CD4-positive, alpha-beta T cell treated with Interleukin-1 beta for 1 hour (primary cell): Measurements from ENCODE around the gene C1orf146.
A peak's percentile ranks its signal among the peaks of the same experiment; 100 is the strongest.
"Not testable (repeated sequence)": the region's sequence is repeated elsewhere in the genome, so short reads cannot be mapped to it uniquely, and the experiment has no call there.

Experiments used
- DNase-seq, 2 donors: peaks; one replicate each; pipeline ENCODE4 v3.0.0-alpha.2; 2020 to 2022

Gene C1orf146

GRCh38 chr1:92217721-92218120 is at the start of gene C1orf146:
C1orf146 (plus strand) TSS chr1:92217915; CDS start chr1:92231421, 13,506 bp downstream.
- DNase-seq: no peak

GRCh38 chr1:92168657-92169056 is 49.1 kb upstream of the C1orf146 start:
- DNase-seq: no peak

GRCh38 chr1:92169214-92170005 is 48.3 kb upstream of the C1orf146 start:
- DNase-seq: no peak

GRCh38 chr1:92184632-92185031 is 33.1 kb upstream of the C1orf146 start:
- DNase-seq: no peak

GRCh38 chr1:92186081-92186480 is 31.6 kb upstream of the C1orf146 start:
- DNase-seq: no peak

- no peak for DNase-seq
Measured at GRCh38 chr1:92188436-92189255, 29.1 kb upstream of the C1orf146 start.

- DNase-seq: no peak
Measured at GRCh38 chr1:92191726-92192125, 26.0 kb upstream of the C1orf146 start.

GRCh38 chr1:92192246-92192645 is 25.5 kb upstream of the C1orf146 start:
- no peak for DNase-seq

GRCh38 chr1:92194511-92194910 is 23.2 kb upstream of the C1orf146 start:
- no peak for DNase-seq

GRCh38 chr1:92201973-92202372 is 15.7 kb upstream of the C1orf146 start:
- peak in 1 of 2 donors; percentile 1 for DNase-seq

GRCh38 chr1:92203105-92203504 is 14.6 kb upstream of the C1orf146 start:
- DNase-seq: no peak

GRCh38 chr1:92210701-92211100 is 7.0 kb upstream of the C1orf146 start:
- DNase-seq: no peak

- DNase-seq: no peak
Measured at GRCh38 chr1:92211166-92211565, 6.5 kb upstream of the C1orf146 start.

- DNase-seq: no peak
Measured at GRCh38 chr1:92218559-92218958, 844 bp downstream of the C1orf146 start.

GRCh38 chr1:92219028-92219427 is 1.3 kb downstream of the C1orf146 start:
- no peak for DNase-seq

GRCh38 chr1:92228401-92228800 is 10.7 kb downstream of the C1orf146 start:
- DNase-seq: no peak

GRCh38 chr1:92230736-92231135 is 13.0 kb downstream of the C1orf146 start:
- DNase-seq: no peak

GRCh38 chr1:92240034-92240433 is 22.3 kb downstream of the C1orf146 start:
- no peak for DNase-seq

- no peak for DNase-seq
Measured at GRCh38 chr1:92244376-92244775, 26.7 kb downstream of the C1orf146 start.

GRCh38 chr1:92254714-92255113 is 37.0 kb downstream of the C1orf146 start:
- not testable (repeated sequence) for DNase-seq

- no peak for DNase-seq
Measured at GRCh38 chr1:92259350-92259749, 41.6 kb downstream of the C1orf146 start.

- DNase-seq: no peak
Measured at GRCh38 chr1:92262516-92262915, 44.8 kb downstream of the C1orf146 start.

GRCh38 chr1:92273039-92273438 is 55.3 kb downstream of the C1orf146 start:
- no peak for DNase-seq

GRCh38 chr1:92274939-92275338 is 57.2 kb downstream of the C1orf146 start:
- no peak for DNase-seq
